ENCODE results near the gene UNKL. TPM values are rescaled to one million over a fixed set of nuclear protein-coding genes. Genes with fewer than 3 reads are reported as not detected.

Gene UNKL
- total RNA-seq, 2 donors from 2014 or later = 32.6 to 96.7 TPM

DNA sequence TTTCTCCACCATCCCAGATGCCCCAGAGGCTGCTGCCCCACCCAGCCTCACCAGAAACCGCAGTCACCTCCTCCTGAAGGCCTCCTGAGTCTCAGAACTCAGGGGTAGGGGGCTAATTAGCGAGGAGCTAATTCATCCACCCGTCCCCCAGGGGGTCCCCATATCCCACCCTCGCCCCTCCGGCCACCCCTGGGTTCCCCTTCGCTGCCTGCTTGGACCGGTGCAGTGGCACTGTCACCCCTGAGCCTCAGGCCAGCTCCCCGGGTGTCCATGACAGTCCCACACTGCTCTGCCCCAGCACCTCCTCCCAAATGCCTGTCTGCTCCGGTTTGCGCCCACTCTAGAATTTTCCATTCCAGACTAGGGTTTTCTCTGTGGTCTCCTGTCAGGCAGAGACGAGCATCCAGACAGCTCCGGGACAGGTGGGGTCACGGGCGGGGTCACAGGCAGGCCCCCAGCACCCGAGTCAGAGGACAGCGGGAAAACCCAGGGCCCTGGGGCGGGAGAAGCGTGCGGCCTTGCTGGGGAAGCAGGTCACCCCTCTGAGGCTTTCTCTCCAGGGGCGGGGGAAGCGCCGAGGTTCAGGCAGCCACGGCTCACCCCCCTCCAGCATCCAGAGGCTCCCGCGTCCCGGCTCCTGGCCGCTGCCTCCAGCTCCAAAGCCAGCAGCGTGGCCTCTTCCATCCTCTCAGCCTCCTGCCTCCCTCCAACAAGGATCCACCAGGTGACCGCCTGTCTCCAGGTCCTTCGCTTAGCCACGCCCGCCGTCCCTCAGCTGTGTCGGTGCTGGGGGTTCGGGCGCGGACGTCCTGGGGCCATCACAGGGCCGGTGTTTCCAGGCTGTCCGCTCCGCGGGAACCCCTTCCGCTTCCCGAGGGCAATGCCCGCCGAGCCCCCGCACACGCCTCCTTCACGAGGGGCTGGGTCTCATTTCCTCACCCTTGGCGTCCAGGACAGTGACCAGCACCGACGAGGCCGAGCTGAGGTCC lies 13.3 kb upstream of the UNKL start:
- no peak overlapping the region for H3K27ac ChIP-seq
- no peaks in the 10 kb centered on the region for H3K9me3 ChIP-seq
- H3K36me3 ChIP-seq = no peaks in the 10 kb centered on the region
- peaks cover 7% of the 10 kb centered on the region for H3K4me1 ChIP-seq (replicated peaks)
- no peak for TF ChIP-seq POLR2AphosphoS5 (IDR thresholded peaks at IDR 0.05)
- TF ChIP-seq, protein P1, sequence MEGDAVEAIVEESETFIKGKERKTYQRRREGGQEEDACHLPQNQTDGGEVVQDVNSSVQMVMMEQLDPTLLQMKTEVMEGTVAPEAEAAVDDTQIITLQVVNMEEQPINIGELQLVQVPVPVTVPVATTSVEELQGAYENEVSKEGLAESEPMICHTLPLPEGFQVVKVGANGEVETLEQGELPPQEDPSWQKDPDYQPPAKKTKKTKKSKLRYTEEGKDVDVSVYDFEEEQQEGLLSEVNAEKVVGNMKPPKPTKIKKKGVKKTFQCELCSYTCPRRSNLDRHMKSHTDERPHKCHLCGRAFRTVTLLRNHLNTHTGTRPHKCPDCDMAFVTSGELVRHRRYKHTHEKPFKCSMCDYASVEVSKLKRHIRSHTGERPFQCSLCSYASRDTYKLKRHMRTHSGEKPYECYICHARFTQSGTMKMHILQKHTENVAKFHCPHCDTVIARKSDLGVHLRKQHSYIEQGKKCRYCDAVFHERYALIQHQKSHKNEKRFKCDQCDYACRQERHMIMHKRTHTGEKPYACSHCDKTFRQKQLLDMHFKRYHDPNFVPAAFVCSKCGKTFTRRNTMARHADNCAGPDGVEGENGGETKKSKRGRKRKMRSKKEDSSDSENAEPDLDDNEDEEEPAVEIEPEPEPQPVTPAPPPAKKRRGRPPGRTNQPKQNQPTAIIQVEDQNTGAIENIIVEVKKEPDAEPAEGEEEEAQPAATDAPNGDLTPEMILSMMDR (IDR thresholded peaks at IDR 0.05) = no peak
- no peak for TF ChIP-seq POLR2A (IDR thresholded peaks at IDR 0.05)
- 87% methylated on average over 36 of the region's 53 CpGs for WGBS
- no peak for DNase-seq (ENCODE audit: low spot score)
- H3K27me3 ChIP-seq (replicated peaks; ENCODE audit: insufficient read depth) = no peaks in the 10 kb centered on the region
- no peak overlapping the region for H3K4me3 ChIP-seq
- intact Hi-C loops (cut with DNase I) = no loop called here

DNA sequence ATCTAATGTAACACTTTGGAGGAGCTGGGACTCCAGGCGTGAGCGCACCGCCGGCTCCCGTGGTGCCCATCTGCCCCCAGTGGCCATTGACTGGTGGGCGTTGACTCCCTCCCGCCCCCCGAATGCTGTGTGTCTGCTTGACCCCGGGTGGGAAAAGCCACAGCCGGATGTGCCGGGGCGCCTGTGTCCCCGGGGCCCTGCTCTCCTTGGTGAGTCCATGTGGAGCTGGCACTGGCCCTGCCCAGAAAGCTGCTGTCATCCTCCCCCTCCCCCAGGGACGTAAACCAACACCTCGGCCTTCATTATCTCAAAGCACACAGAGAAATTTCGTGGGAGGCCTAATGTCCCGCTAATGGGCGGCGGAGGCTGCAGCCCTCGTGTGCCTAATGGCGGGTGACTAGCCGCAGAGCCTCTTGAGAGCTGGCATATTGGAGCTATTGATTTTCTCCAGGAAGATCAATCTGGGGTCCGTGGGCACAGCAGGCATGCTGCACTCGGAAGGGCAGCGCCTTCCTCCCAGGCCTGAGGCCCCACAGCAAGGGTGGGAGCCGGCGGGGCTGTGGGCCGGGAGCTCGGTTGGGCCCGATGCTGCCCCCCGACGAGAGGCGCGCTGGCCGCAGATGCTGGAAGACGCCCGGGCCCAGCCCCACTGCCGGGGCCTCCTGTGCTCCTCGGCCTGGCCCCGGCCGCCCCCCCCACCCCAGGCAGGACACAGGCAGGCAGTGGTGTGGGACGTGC lies 12.4 kb upstream of the UNKL start:
- no peak overlapping the region for H3K27ac ChIP-seq
- no peaks in the 10 kb centered on the region for H3K27me3 ChIP-seq (replicated peaks; ENCODE audit: insufficient read depth)
- H3K4me3 ChIP-seq = no peak overlapping the region
- 80% methylated on average over 42 of the region's 42 CpGs for WGBS
- H3K4me1 ChIP-seq (replicated peaks) = peaks cover 7% of the 10 kb centered on the region
- TF ChIP-seq POLR2AphosphoS5 (IDR thresholded peaks at IDR 0.05) = no peak
- no peak for TF ChIP-seq POLR2A (IDR thresholded peaks at IDR 0.05)
- TF ChIP-seq, protein P1 (IDR thresholded peaks at IDR 0.05) = no peak
- H3K36me3 ChIP-seq = no peaks in the 10 kb centered on the region
- DNase-seq (ENCODE audit: low spot score) = no peak
- intact Hi-C loops (cut with DNase I) = no loop called here
- no peaks in the 10 kb centered on the region for H3K9me3 ChIP-seq

DNA sequence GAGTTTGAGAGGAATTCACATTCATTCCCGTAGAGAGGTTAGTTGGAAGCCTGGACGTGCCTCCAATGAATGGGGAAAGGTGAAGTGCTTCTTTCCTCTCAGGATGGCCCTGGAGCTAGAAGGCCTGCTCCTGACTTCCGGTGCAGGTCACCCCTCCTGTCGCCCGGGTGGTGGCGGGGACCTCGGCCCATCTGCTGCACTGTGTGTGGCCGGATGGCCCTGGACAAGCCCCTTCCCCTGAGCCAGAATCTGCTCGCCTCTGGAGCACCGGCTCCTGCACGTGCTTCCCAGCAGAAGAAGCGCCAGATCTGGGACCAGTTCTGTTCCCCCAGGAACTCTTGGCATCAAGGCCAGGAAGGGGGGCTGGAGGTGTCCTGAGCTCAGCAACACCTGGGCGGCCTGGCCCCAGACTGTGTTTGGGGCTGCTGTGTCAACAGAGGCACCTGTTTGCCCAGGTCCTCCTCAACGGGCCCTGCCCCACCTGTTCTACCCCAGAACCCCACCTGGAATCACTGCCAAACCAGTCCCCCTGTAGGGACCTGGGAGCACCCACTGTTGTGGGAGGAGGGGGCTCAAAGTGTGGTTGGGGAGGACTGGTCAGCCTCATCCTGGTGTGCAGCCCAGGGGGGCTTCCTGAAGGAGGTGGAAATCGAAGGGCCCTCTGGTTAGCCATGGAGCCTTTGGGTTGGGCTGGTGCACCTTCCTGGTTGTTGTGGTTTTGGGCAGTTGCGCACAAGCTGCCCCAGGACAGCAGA lies 11.3 kb upstream of the UNKL start:
- Histone ChIP-seq H3K9me3 (no peaks in the 10 kb centered on the region), H3K27ac (no peak overlapping the region), H3K36me3 (no peaks in the 10 kb centered on the region), H3K4me1 (replicated peaks) (peaks cover 7% of the 10 kb centered on the region), H3K27me3 (replicated peaks; ENCODE audit: insufficient read depth) (no peaks in the 10 kb centered on the region), H3K4me3 (no peak overlapping the region)
- no peak for DNase-seq (ENCODE audit: low spot score)
- 84% methylated on average over 11 of the region's 16 CpGs for WGBS
- no peak for TF ChIP-seq POLR2AphosphoS5 (IDR thresholded peaks at IDR 0.05)
- TF ChIP-seq POLR2A (IDR thresholded peaks at IDR 0.05) = no peak
- TF ChIP-seq, protein P1 (IDR thresholded peaks at IDR 0.05) = no peak
- intact Hi-C loops (cut with DNase I) = no loop called here

DNA sequence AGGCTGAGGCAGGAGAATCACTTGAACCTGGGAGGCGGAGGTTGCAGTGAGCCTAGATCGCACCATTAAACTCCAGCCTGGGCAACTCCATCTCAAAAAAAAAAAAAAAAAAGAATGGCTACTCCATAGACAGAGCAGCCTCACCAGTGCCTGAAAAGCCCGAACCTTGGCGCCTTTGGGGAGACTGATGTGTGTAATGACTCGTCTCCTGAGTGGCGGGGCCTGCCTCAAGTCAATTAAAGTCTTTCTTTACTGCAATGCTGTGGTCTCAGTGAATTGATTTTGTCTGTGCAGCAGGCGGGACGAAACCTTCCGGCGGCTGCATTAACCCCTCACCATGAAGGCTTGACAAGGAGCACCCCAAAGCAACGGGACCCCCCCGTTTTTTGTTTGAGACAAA lies 9.5 kb upstream of the UNKL start:
- Histone ChIP-seq H3K9me3 (no peaks in the 10 kb centered on the region), H3K4me1 (replicated peaks) (peaks cover 8% of the 10 kb centered on the region), H3K36me3 (no peaks in the 10 kb centered on the region), H3K27ac (no peak overlapping the region), H3K4me3 (no peak overlapping the region), H3K27me3 (replicated peaks; ENCODE audit: insufficient read depth) (no peaks in the 10 kb centered on the region)
- intact Hi-C loops (cut with DNase I) = loop anchor here (5.0 kb wide), 1 partner anchor 117 kb away; the partner anchor contains the start of gene UBE2I
- DNase-seq (ENCODE audit: low spot score) = no peak
- 96% methylated on average over 12 of the region's 12 CpGs for WGBS
- TF ChIP-seq POLR2AphosphoS5 (IDR thresholded peaks at IDR 0.05) = no peak
- no peak for TF ChIP-seq POLR2A (IDR thresholded peaks at IDR 0.05)
- TF ChIP-seq, protein P1 (IDR thresholded peaks at IDR 0.05) = no peak
